ENCODE measurements around the gene ITPR2.
"Not testable (repeated sequence)": the region's sequence is repeated elsewhere in the genome, so short reads cannot be mapped to it uniquely, and the experiment has no call there.

Gene ITPR2

DNA sequence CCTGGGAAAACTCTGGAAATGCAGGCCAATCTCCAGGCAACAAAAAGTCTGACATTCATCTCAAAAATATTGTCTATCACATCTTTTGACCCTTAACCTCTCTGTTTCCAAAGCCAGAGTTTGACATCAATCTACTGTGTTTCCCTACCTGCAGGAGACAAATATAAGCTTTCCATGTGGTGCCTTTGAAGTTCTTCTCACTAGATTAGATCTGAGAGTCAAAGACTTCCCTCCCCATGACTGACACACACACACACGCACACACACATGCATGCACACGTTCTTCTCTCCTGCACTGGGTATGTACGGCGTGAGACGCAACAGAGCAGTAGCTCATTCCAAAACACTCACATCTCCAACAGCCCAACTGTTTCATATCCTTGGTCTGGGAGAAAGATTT, 8.1 kb upstream of the ITPR2 start:
- POLR2A ChIA-PET (ENCODE audit: low non-redundant PET), result no interaction called here
- H3K27ac ChIP-seq, result no peak overlapping the region
- TF ChIP-seq CTCF (conservative IDR thresholded peaks at IDR 0.05; ENCODE audit: low read depth), result no peak
- CTCF ChIA-PET, result no interaction called here
- no peak for DNase-seq (ENCODE audit: low spot score)

GRCh38 chr12:26839512-26839911, 6.5 kb upstream of the ITPR2 start:
- no peak overlapping the region for H3K27ac ChIP-seq
- ChIA-PET POLR2A (ENCODE audit: low non-redundant PET) (no interaction called here), CTCF (no interaction called here)
- no peak for TF ChIP-seq CTCF (conservative IDR thresholded peaks at IDR 0.05; ENCODE audit: low read depth)
- no peak for DNase-seq (ENCODE audit: low spot score)

GRCh38 chr12:26838888-26839416, 6.0 kb upstream of the ITPR2 start:
- no peak for DNase-seq (ENCODE audit: low spot score)
- ChIA-PET CTCF (no interaction called here), POLR2A (ENCODE audit: low non-redundant PET) (no interaction called here)
- H3K27ac ChIP-seq, result no peak overlapping the region
- no peak for TF ChIP-seq CTCF (conservative IDR thresholded peaks at IDR 0.05; ENCODE audit: low read depth)

DNA sequence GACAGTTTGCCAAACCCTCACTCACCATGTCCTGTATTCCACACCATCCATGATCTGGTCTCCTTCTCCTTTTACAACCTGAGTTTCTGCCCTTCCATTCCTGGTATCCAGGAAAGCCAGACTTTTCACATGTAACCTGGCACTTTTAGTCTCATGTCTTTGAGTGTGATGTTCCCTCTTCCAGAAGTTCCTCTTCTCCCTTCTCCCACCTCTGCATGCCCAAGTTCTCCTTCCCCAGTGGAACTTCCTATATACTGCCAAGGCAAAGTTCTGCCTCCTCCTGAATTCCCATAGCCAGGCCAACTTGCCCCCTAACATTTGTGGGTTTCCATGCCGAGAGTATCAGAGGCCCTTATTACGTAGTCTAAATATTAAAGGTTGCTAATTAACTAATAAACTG, 3.2 kb upstream of the ITPR2 start:
- no peak overlapping the region for H3K27ac ChIP-seq
- CTCF ChIA-PET, result no interaction called here
- no peak for DNase-seq (ENCODE audit: low spot score)
- TF ChIP-seq CTCF (conservative IDR thresholded peaks at IDR 0.05; ENCODE audit: low read depth), result no peak
- POLR2A ChIA-PET (ENCODE audit: low non-redundant PET), result no interaction called here

DNA sequence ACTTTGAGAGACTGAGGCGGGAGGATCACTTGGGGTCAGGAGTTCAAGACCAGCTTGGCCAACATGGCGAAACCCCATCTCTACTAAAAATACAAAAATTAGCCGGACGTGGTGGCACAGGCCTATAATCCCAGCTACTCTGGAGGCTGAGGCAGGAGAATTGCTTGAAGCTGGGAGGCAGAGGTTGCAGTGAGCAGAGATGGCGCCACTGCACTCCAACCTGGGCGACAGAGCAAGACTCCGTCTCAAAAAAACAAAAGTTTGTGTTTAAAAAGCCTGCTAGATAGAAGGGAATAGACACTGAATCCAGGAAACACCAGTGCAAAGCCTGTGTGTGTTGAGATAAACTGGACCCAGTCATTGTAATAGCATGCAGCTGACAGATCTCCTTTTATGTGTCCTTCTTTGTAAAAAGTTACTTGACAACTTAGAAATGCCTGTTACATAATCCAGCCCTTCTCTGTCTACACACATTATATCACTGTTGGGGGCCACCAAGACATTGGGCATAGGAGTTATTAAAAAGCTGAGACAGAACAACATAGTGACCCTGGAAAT, 1.6 kb upstream of the ITPR2 start:
- POLR2A ChIA-PET (ENCODE audit: low non-redundant PET); H3K27ac ChIP-seq: not testable (repeated sequence)
- CTCF ChIA-PET, result interaction anchor here (0.7 kb wide), 2 partner anchors 27 to 51 kb away, joined by 3 to 6 read pairs; no protein-coding TSS in a partner anchor

GRCh38 chr12:26833743-26834490, 923 bp upstream of the ITPR2 start:
- peak overlapping the region; percentile 87 for H3K27ac ChIP-seq
- peak; percentile 7 for DNase-seq (ENCODE audit: low spot score)
- TF ChIP-seq CTCF (conservative IDR thresholded peaks at IDR 0.05; ENCODE audit: low read depth), result no peak
- ChIA-PET POLR2A (ENCODE audit: low non-redundant PET) (no interaction called here), CTCF (interaction anchor here (0.6 to 1.4 kb wide), 5 partner anchors 12 to 518 kb away, joined by 3 to 7 read pairs (median 5); no protein-coding TSS in a partner anchor)

More for the DNA sequence above, 1.6 kb upstream of the ITPR2 start:
- not testable (repeated sequence) for DNase-seq (ENCODE audit: low spot score)

All from RWPE1 (cell line).